Endodermal cell (in vitro differentiated cells): Measurements from ENCODE around the gene RPGR. TPM values are rescaled to one million over a fixed set of nuclear protein-coding genes. Genes with fewer than 3 reads are reported as not detected.

Source experiments
- DNase-seq: peaks from one replicate; pipeline ENCODE4 v3.0.0-alpha.2; 2017
- H3K27ac ChIP-seq: 2 replicates; pipeline ENCODE4 v1.5.1; 2013; ENCODE audit warnings: mild to moderate bottlenecking, low read depth, low read length, moderate library complexity
- H3K27me3 ChIP-seq: 2 replicates; pipeline ENCODE4 v1.6.1; 2013; ENCODE audit warnings: mild to moderate bottlenecking, low read length, moderate library complexity; ENCODE audit not compliant: insufficient read depth, control insufficient read depth, poor library complexity, severe bottlenecking
- H3K36me3 ChIP-seq: 2 replicates; pipeline ENCODE4 v1.7.0; 2013; ENCODE audit warnings: mild to moderate bottlenecking, low read length, moderate library complexity; ENCODE audit not compliant: control insufficient read depth, insufficient read depth
- H3K4me1 ChIP-seq: one replicate; pipeline ENCODE4 v1.7.0; 2013; ENCODE audit warnings: low read length; ENCODE audit not compliant: control insufficient read depth, insufficient read depth
- H3K4me3 ChIP-seq: 2 replicates; pipeline ENCODE4 v1.5.1; 2013; ENCODE audit warnings: mild to moderate bottlenecking, low read length, moderate library complexity
- H3K9ac ChIP-seq: 2 replicates; pipeline ENCODE4 v1.6.1; 2013; ENCODE audit warnings: mild to moderate bottlenecking, low read length, moderate library complexity; ENCODE audit not compliant: poor library complexity, severe bottlenecking; ENCODE audit errors: extremely low read depth
- H3K9me3 ChIP-seq: 2 replicates; pipeline ENCODE4 v1.6.1; 2013; ENCODE audit warnings: mild to moderate bottlenecking, low read length, moderate library complexity; ENCODE audit not compliant: control insufficient read depth
- H3K27ac Mint-ChIP-seq: 2 replicates; pipeline ENCODE4 v1.8.0; 2020; ENCODE audit warnings: mixed read lengths
- H3K27me3 Mint-ChIP-seq: 2 replicates; pipeline ENCODE4 v1.8.0; 2021; ENCODE audit warnings: mild to moderate bottlenecking, mixed read lengths; ENCODE audit not compliant: insufficient read depth
- H3K36me3 Mint-ChIP-seq: 2 replicates; pipeline ENCODE4 v1.8.0; 2020; ENCODE audit warnings: low read depth, mixed read lengths
- H3K4me1 Mint-ChIP-seq: 2 replicates; pipeline ENCODE4 v1.8.0; 2020; ENCODE audit warnings: mixed read lengths
- H3K4me3 Mint-ChIP-seq: 2 replicates; pipeline ENCODE4 v1.8.0; 2020; ENCODE audit warnings: mild to moderate bottlenecking, moderate library complexity, mixed read lengths
- H3K9me3 Mint-ChIP-seq: 2 replicates; pipeline ENCODE4 v1.8.0; 2020; ENCODE audit warnings: mild to moderate bottlenecking, mixed read lengths
- CTCF ChIP-seq: fragments of 200-600 bp; sonication (generic); conservative IDR thresholded peaks from 2 replicates; pipeline ENCODE4 v1.5.0; 2021; ENCODE audit warnings: antibody characterized with exemption, mild to moderate bottlenecking
- WGBS, 2 experiments: methylation state at CpG; one replicate each; pipeline versions ENCODE4 v1.1.5 to v1.1.7; 2013; ENCODE audit warnings: missing lambda C conversion rate in 2 of 2, mixed read lengths in 1 of 2; ENCODE audit not compliant: insufficient coverage in 1 of 2, insufficient read length in 1 of 2; 5-methylcytosine and 5-hydroxymethylcytosine counted together
- total RNA-seq, 2 donors: library from RNA; stranded (reverse); fragmentation: NEBNext Ultra II Directional in 1 of 2; extraction: Animal tissue kit (Norgen Biotek cat#: 25700) in 1 of 2; gene quantifications; 2 replicates in 1 of 2; 3 replicates in 1 of 2; pipeline ENCODE4 v1.2.1, GENCODE V29; 2021

The RPGR gene
- total RNA-seq, 2 donors from 2014 or later = 12.3 to 20.5 TPM

GRCh38 chrX:38220024-38220414 is 107.3 kb downstream of the RPGR start:
- Histone ChIP-seq H3K27ac (no peak overlapping the region), H3K27me3 (peaks cover 47% of the 10 kb centered on the region), H3K36me3 (no peaks in the 10 kb centered on the region), H3K4me1 (no peaks in the 10 kb centered on the region), H3K9ac (no peak overlapping the region), H3K4me3 (peak overlapping the region; percentile 78), H3K9me3 (no peaks in the 10 kb centered on the region)
- peak; percentile 76 for DNase-seq
- Mint-ChIP-seq H3K36me3 (no peaks in the 10 kb centered on the region), H3K27ac (no peak overlapping the region), H3K4me3 (peak overlapping the region; percentile 62), H3K27me3 (peaks cover 49% of the 10 kb centered on the region), H3K4me1 (peaks cover under 1% of the 10 kb centered on the region), H3K9me3 (peaks cover 49% of the 10 kb centered on the region)
- 1% methylated on average over 14 of the region's 14 CpGs; no CpG with 5 or more reads in 1 of the 2 experiments for WGBS, 2 experiments
- peak; percentile 48 for TF ChIP-seq CTCF

Other genes starting within 250 kb of the RPGR start
- gene SRPX, start 106.6 kb downstream of the RPGR start, total RNA-seq = 1 to 10 TPM; 1.8 to 3.4 TPM
- gene OTC, start 25.1 kb upstream of the RPGR start, total RNA-seq = not detected
- 10 to 100 TPM in 1 of 2 donors, 1 to 10 TPM in 1; 6.2 to 15.1 TPM for gene TSPAN7, start 234.0 kb upstream of the RPGR start, total RNA-seq